ENCODE data around the gene FRMD4B.

- TF ChIP-seq CTCF (conservative IDR thresholded peaks at IDR 0.05; ENCODE audit: low read depth in 2 of 2), result no peak
- no peak for TF ChIP-seq EZH2 (IDR thresholded peaks at IDR 0.05; ENCODE audit: low read depth, unreplicated experiment)
- no peak for TF ChIP-seq POLR2AphosphoS5 (IDR thresholded peaks at IDR 0.05; ENCODE audit: low read depth)
- TF ChIP-seq EZH2phosphoT487 (IDR thresholded peaks at IDR 0.05; ENCODE audit: unreplicated experiment), result no peak
- TF ChIP-seq CREB1 (CRISPR knock-in tag; IDR thresholded peaks at IDR 0.05; ENCODE audit: low read depth), result no peak
- no peak for TF ChIP-seq ETS1 (IDR thresholded peaks at IDR 0.05)
- TF ChIP-seq JUNB (IDR thresholded peaks at IDR 0.05; ENCODE audit: unreplicated experiment), result no peak
- no peak for TF ChIP-seq REST (IDR thresholded peaks at IDR 0.05; ENCODE audit: unreplicated experiment)
- no peak for TF ChIP-seq STAT1 (IDR thresholded peaks at IDR 0.05; ENCODE audit: unreplicated experiment)
- no peak for TF ChIP-seq ZNF462 (CRISPR knock-in tag; IDR thresholded peaks at IDR 0.05)
- TF ChIP-seq ZNF114 (CRISPR knock-in tag; IDR thresholded peaks at IDR 0.05), result no peak
- no peak for TF ChIP-seq ZNF331 (CRISPR knock-in tag; IDR thresholded peaks at IDR 0.05; ENCODE audit: low read depth)
Observed at GRCh38 chr3:69186575-69187093, 199.3 kb downstream of the FRMD4B start.
